Common myeloid progenitor, CD34-positive (primary cell): ENCODE results near the gene ANKS6.

Experiments
- CTCF ChIA-PET: fragments of 350-600 bp; sonication (Branson Sonifier 250); formaldehyde crosslinking; loops from one replicate; lab custom pipeline; 2021; ENCODE audit warnings: antibody characterized with exemption; lab: Charles Lee
- POLR2A ChIA-PET: fragments of 350-600 bp; sonication (Branson Sonifier 250); formaldehyde crosslinking; loops from one replicate; lab custom pipeline; 2021; ENCODE audit warnings: antibody characterized with exemption; lab: Charles Lee
- DNase-seq, 3 donors: peaks; one replicate each; pipeline versions ENCODE4 v3.0.0 to v3.0.0-alpha.2; 2013
- H3K27ac ChIP-seq, 2 experiments: 1 replicate in 1 of 2; 2 replicates in 1 of 2; pipeline ENCODE4 v1.7.0; 2013; ENCODE audit warnings: inconsistent platforms in 2 of 2, low read length in 2 of 2, mild to moderate bottlenecking in 2 of 2, low read depth in 1 of 2, moderate library complexity in 1 of 2; ENCODE audit not compliant: severe bottlenecking in 2 of 2, insufficient read depth in 1 of 2, poor library complexity in 1 of 2
- H3K27me3 ChIP-seq, 5 experiments: replicated peaks in 2 of 5; 1 replicate in 3 of 5; 2 replicates in 2 of 5; pipeline versions ENCODE4 v1.6.1 to v1.7.0; 2013; ENCODE audit warnings: low read length in 4 of 5, mild to moderate bottlenecking in 2 of 5, moderate library complexity in 2 of 5, inconsistent platforms in 1 of 5; ENCODE audit not compliant: insufficient read depth in 5 of 5, control insufficient read depth in 4 of 5
- H3K36me3 ChIP-seq, 4 experiments: 1 replicate in 2 of 4; 2 replicates in 2 of 4; pipeline versions ENCODE4 v1.6.1 to v1.7.0; 2013; ENCODE audit warnings: low read length in 3 of 4, control low read depth in 1 of 4, mild to moderate bottlenecking in 1 of 4; ENCODE audit not compliant: control insufficient read depth in 4 of 4, insufficient read depth in 4 of 4
- H3K4me1 ChIP-seq, 4 experiments: 1 replicate in 3 of 4; 2 replicates in 1 of 4; pipeline versions ENCODE4 v1.6.1 to v1.7.1; 2013; ENCODE audit warnings: low read length in 3 of 4, mild to moderate bottlenecking in 3 of 4, control low read depth in 1 of 4, inconsistent platforms in 1 of 4, moderate library complexity in 1 of 4; ENCODE audit not compliant: control insufficient read depth in 4 of 4, insufficient read depth in 4 of 4; ENCODE audit errors: control extremely low read depth in 1 of 4
- H3K4me3 ChIP-seq, 7 experiments: 1 replicate in 4 of 7; 2 replicates in 3 of 7; pipeline versions ENCODE4 v1.5.1 to v1.7.0; 2013; ENCODE audit warnings: mild to moderate bottlenecking in 7 of 7, low read length in 6 of 7, moderate library complexity in 6 of 7, inconsistent platforms in 2 of 7, low read depth in 2 of 7, control low read depth in 1 of 7; ENCODE audit not compliant: insufficient read depth in 4 of 7, control insufficient read depth in 1 of 7; ENCODE audit errors: extremely low read depth in 1 of 7
- H3K9me3 ChIP-seq, 5 experiments: 1 replicate in 4 of 5; 2 replicates in 1 of 5; pipeline versions ENCODE4 v1.6.1 to v1.7.1; 2013; ENCODE audit warnings: low read length in 4 of 5, mild to moderate bottlenecking in 2 of 5, inconsistent platforms in 1 of 5, low read depth in 1 of 5, moderate library complexity in 1 of 5; ENCODE audit not compliant: control insufficient read depth in 4 of 5, insufficient read depth in 2 of 5; ENCODE audit errors: control extremely low read depth in 1 of 5
- WGBS: methylation state at CpG from one replicate; pipeline ENCODE4 v1.1.5; 2013; ENCODE audit not compliant: insufficient coverage; 5-methylcytosine and 5-hydroxymethylcytosine counted together

The ANKS6 gene

GRCh38 chr9:98808411-98808815 is 12.1 kb upstream of the ANKS6 start:
- Histone ChIP-seq H3K4me1 (peaks cover 0 to 24% (median 15%) of the 10 kb centered on the region in 4 experiments), H3K9me3 (no peaks in the 10 kb centered on the region), H3K36me3 (no peaks in the 10 kb centered on the region), H3K27ac (peak overlapping the region in 1 of 2 experiments; percentile 25), H3K27me3 (peaks cover 0 to 5% (median 0%) of the 10 kb centered on the region in 5 experiments), H3K4me3 (peak overlapping the region; percentile 48 to 87 (median 73))
- peak in 2 of 3 donors; percentile 25 to 43 for DNase-seq
- WGBS: 8% methylated on average over 12 of the region's 17 CpGs
- ChIA-PET CTCF (interaction anchor here (0.9 kb wide), 1 partner anchor 18 kb away, joined by 3 read pairs; no protein-coding TSS in a partner anchor), POLR2A (no interaction called here)

DNA sequence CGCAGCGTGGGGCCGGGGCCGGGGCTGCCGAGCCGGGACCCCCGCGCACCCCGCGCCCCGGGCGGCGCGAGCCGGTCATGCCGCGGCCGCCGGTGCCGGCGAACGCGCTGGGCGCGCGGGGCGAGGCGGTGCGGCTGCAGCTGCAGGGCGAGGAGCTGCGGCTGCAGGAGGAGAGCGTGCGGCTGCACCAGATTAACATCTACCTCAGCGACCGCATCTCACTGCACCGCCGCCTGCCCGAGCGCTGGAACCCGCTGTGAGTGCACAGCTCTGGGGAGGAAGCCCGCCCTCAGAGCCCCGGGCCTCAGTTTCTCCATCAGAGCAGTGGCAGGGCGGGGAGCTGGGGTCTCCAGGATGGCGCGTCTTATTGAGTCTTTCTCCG is 11.4 kb upstream of the ANKS6 start:
- peaks cover 0 to 5% (median 0%) of the 10 kb centered on the region in 5 experiments for H3K27me3 ChIP-seq
- POLR2A ChIA-PET: interaction anchor here (0.6 kb wide), 1 partner anchor 575 kb away, joined by 5 read pairs; no protein-coding TSS in a partner anchor

GRCh38 chr9:98807070-98807813 is 10.9 kb upstream of the ANKS6 start, which contains the start of gene GALNT12:
Gene GALNT12, plus strand, starts transcription at chr9:98807670. Its CDS starts 29 bp downstream, at chr9:98807699.
- Histone ChIP-seq H3K27me3 (peaks cover 0 to 5% (median 0%) of the 10 kb centered on the region in 5 experiments), H3K9me3 (no peaks in the 10 kb centered on the region), H3K27ac (peak within 1 kb of the TSS in 1 of 2 experiments; percentile 25), H3K4me3 (peak within 1 kb of the TSS; percentile 48 to 87 (median 73)), H3K36me3 (no peaks in the 10 kb centered on the region), H3K4me1 (peaks cover 0 to 24% (median 15%) of the 10 kb centered on the region in 4 experiments)
- ChIA-PET POLR2A (interaction anchor here (0.6 kb wide), 2 partner anchors 48 to 574 kb away, joined by 3 to 5 read pairs; no protein-coding TSS in a partner anchor), CTCF (interaction anchor here (0.7 to 2.3 kb wide), 7 partner anchors 10 to 190 kb away, joined by 3 to 10 read pairs (median 5); no protein-coding TSS in a partner anchor)
- 16% methylated on average over 33 of the region's 51 CpGs for WGBS
- DNase-seq: peak in 2 of 3 donors; percentile 63 to 73

More for the DNA sequence above, 11.4 kb upstream of the ANKS6 start:
- CTCF ChIA-PET: no interaction called here
- peak overlapping the region; percentile 48 to 87 (median 73) for H3K4me3 ChIP-seq
- WGBS: 0% methylated on average over 39 of the region's 46 CpGs
- no peaks in the 10 kb centered on the region for H3K36me3 ChIP-seq
- H3K27ac ChIP-seq: no peak overlapping the region
- no peaks in the 10 kb centered on the region for H3K9me3 ChIP-seq
- DNase-seq: peak in 2 of 3 donors; percentile 59 to 73
- peaks cover 0 to 24% (median 15%) of the 10 kb centered on the region in 4 experiments for H3K4me1 ChIP-seq

GRCh38 chr9:98806394-98807035 is 10.2 kb upstream of the ANKS6 start:
- H3K4me1 ChIP-seq: peaks cover 0 to 24% (median 15%) of the 10 kb centered on the region in 4 experiments
- POLR2A ChIA-PET: interaction anchor here (0.6 kb wide), 1 partner anchor 49 kb away, joined by 3 read pairs; no protein-coding TSS in a partner anchor

DNA sequence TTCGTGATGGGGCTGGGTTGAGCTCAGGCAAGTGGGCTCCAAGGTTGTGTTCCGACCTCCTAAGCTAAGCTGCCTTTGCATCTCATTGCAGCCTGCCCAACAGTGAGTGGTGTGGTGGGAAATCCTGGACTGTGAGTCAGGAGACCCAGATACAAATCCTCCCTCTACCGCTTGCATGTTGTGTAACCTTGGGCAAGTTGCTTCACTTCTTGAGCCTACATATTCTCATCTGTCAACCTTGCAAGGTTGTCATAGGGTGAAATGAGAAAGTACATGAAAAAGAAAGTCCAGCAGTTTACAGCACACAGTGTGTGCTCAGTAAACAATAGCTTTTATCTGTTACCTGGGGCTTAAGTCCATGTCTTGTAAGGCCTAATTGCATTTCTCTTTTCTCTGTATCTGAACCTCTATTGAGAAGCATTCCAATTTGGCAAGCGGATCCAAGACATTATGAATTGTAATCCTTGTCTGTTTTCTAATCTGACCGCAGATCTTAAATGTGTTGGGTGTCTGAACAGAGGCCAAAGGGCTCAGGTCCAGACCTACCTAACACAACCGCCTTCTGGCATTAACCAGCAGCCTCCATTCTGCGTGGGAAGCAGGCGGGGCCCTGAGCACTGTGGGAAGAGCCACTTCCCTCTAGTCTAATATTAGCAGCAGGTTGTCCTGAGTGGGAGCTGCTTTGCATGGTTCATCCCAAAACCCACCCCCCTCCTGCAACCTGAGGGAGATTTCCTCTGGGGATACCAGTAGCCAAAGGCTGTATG is 9.3 kb upstream of the ANKS6 start:
- H3K4me3 ChIP-seq: no peak overlapping the region
- peaks cover 0 to 5% (median 0%) of the 10 kb centered on the region in 5 experiments for H3K27me3 ChIP-seq
- peaks cover 0 to 24% (median 15%) of the 10 kb centered on the region in 4 experiments for H3K4me1 ChIP-seq
- POLR2A ChIA-PET: no interaction called here
- CTCF ChIA-PET: interaction anchor here (0.9 to 2.3 kb wide), 8 partner anchors 11 to 191 kb away, joined by 3 to 10 read pairs (median 4); no protein-coding TSS in a partner anchor
- no peak overlapping the region for H3K27ac ChIP-seq
- WGBS: 82% methylated on average over 6 of the region's 8 CpGs
- H3K9me3 ChIP-seq: no peaks in the 10 kb centered on the region
- no peak for DNase-seq
- no peaks in the 10 kb centered on the region for H3K36me3 ChIP-seq

More at GRCh38 chr9:98806394-98807035, 10.2 kb upstream of the ANKS6 start:
- 89% methylated on average over 3 of the region's 8 CpGs for WGBS
- no peaks in the 10 kb centered on the region for H3K36me3 ChIP-seq
- H3K27ac ChIP-seq: no peak overlapping the region
- peak in 1 of 3 donors; percentile 24 for DNase-seq
- peaks cover 0 to 5% (median 0%) of the 10 kb centered on the region in 5 experiments for H3K27me3 ChIP-seq
- H3K9me3 ChIP-seq: no peaks in the 10 kb centered on the region
- CTCF ChIA-PET: interaction anchor here (0.7 to 2.3 kb wide), 10 partner anchors 11 to 334 kb away, joined by 3 to 10 read pairs (median 3); no protein-coding TSS in a partner anchor
- H3K4me3 ChIP-seq: no peak overlapping the region

DNA sequence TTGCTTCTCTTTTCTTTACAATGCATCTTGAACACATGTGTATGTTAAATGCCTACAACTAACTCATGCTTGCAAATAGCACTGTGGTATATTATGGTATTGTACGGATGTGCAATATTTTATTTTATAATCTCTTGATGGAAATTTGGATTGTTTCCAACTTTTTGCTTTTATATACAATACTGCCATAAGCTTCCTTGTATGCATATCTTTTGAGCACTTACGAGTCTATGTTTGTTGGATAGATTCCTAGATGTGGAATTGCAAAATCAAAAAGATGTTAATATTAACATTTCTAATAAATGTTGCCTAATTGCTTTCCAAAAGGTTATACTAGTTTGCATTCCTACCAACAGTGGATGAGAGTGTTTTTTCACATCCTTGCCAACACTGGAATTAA is 7.7 kb upstream of the ANKS6 start:
- peak in 1 of 3 donors; percentile 26 for DNase-seq
- CTCF ChIA-PET: no interaction called here
- H3K4me3 ChIP-seq: no peak overlapping the region
- H3K9me3 ChIP-seq: peaks cover 0 to 4% (median 0%) of the 10 kb centered on the region in 5 experiments
- H3K4me1 ChIP-seq: peaks cover 0 to 22% (median 15%) of the 10 kb centered on the region in 4 experiments
- POLR2A ChIA-PET: no interaction called here
- H3K36me3 ChIP-seq: no peaks in the 10 kb centered on the region
- no CpG with 5 or more reads among the region's 2 CpGs for WGBS
- H3K27ac ChIP-seq: no peak overlapping the region
- H3K27me3 ChIP-seq: peaks cover 0 to 5% (median 0%) of the 10 kb centered on the region in 5 experiments
